ENCODE measurements around the gene MCU.

DNA sequence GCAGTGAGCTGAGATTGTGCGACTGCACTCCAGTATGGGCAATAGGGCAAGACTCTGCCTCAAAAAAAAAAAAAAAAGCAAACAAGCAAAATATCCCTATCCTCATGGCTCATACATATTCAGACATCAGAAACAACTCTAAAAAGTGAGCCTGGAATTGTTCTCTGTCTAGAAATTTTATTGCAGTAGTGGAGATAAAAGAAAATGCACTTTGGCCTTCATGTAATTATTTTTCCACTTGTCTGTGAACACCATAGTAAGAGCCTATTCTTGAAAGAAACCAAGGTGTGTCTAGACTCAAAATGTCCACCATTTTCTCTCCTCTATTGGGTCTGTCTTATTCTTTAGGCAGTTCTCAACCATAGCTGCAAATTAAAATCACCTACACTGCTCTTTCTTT, 30.5 kb upstream of the MCU start:
- TF ChIP-seq, protein P1, sequence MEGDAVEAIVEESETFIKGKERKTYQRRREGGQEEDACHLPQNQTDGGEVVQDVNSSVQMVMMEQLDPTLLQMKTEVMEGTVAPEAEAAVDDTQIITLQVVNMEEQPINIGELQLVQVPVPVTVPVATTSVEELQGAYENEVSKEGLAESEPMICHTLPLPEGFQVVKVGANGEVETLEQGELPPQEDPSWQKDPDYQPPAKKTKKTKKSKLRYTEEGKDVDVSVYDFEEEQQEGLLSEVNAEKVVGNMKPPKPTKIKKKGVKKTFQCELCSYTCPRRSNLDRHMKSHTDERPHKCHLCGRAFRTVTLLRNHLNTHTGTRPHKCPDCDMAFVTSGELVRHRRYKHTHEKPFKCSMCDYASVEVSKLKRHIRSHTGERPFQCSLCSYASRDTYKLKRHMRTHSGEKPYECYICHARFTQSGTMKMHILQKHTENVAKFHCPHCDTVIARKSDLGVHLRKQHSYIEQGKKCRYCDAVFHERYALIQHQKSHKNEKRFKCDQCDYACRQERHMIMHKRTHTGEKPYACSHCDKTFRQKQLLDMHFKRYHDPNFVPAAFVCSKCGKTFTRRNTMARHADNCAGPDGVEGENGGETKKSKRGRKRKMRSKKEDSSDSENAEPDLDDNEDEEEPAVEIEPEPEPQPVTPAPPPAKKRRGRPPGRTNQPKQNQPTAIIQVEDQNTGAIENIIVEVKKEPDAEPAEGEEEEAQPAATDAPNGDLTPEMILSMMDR (IDR thresholded peaks at IDR 0.05), result no peak
- TF ChIP-seq POLR2A (IDR thresholded peaks at IDR 0.05), result no peak
